ENCODE measurements around the gene MAP4.
"Not testable (repeated sequence)": the region's sequence is repeated elsewhere in the genome, so short reads cannot be mapped to it uniquely, and the experiment has no call there.

DNA sequence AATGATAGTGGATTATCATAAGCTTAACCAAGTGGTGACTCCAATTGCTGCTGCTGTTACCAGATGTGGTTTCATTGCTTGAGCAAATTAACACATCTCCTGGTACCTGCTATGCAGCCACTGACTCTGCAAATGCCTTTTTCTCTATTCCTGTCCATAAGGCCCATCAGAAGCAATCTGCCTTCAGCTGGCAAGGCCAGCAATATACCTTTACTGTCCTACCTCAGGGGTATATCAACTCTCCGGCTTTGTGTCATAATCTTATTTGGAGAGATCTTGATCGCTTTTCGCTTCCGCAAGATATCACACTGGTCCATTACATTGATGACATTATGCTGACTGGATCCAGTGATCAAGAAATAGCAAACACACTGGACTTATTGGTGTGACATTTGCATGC, 9.4 kb downstream of the MAP4 start:
- not testable (repeated sequence) for TF ChIP-seq POLR2A (IDR thresholded peaks at IDR 0.05; ENCODE audit: low read depth, low read length); TAF1 (IDR thresholded peaks at IDR 0.05; ENCODE audit: low read depth, low read length); POLR2AphosphoS5 (IDR thresholded peaks at IDR 0.05; ENCODE audit: low read depth, low read length); PAX5 (IDR thresholded peaks at IDR 0.05; ENCODE audit: insufficient read depth, low read length, severe bottlenecking)

All from GM12891 (cell line).